Activated CD8-positive, alpha-beta memory T cell treated with anti-CD3 and anti-CD28 coated beads, Interleukin-2, amount 50 U/mL, for 4 hours (primary cell): ENCODE results near the gene CPTP.

ENCODE experiments used
- DNase-seq: peaks from one replicate; pipeline ENCODE4 v3.0.0-alpha.2; 2020

Gene CPTP

GRCh38 chr1:1324524-1325287 is at the start of gene CPTP, which contains the start of gene INTS11:
TSS of gene CPTP (plus strand) at chr1:1324802. CDS start at chr1:1326911, 2,109 bp downstream.
TSS of gene INTS11 (minus strand) at chr1:1324660. CDS start at chr1:1324608, 52 bp downstream.
- DNase-seq = peak; percentile 96

GRCh38 chr1:1274931-1275431 is 49.6 kb upstream of the CPTP start:
- DNase-seq = no peak

GRCh38 chr1:1275836-1276235 is 48.8 kb upstream of the CPTP start:
- DNase-seq = no peak

- DNase-seq = no peak
Measured at GRCh38 chr1:1278620-1279019, 46.0 kb upstream of the CPTP start.

- DNase-seq = no peak
Measured at GRCh38 chr1:1279028-1279427, 45.6 kb upstream of the CPTP start.

GRCh38 chr1:1280782-1281481 is 43.7 kb upstream of the CPTP start:
- DNase-seq = no peak

GRCh38 chr1:1281533-1282321 is 42.9 kb upstream of the CPTP start:
- DNase-seq = no peak

- no peak for DNase-seq
Measured at GRCh38 chr1:1282998-1283397, 41.6 kb upstream of the CPTP start.

- DNase-seq = no peak
Measured at GRCh38 chr1:1283821-1284220, 40.8 kb upstream of the CPTP start.

GRCh38 chr1:1284221-1285101 is 40.1 kb upstream of the CPTP start:
- no peak for DNase-seq

GRCh38 chr1:1285102-1285571 is 39.5 kb upstream of the CPTP start:
- no peak for DNase-seq

GRCh38 chr1:1285611-1286311 is 38.8 kb upstream of the CPTP start:
- no peak for DNase-seq

GRCh38 chr1:1286313-1287261 is 38.0 kb upstream of the CPTP start:
- DNase-seq = no peak

- DNase-seq = no peak
Measured at GRCh38 chr1:1287288-1288110, 37.1 kb upstream of the CPTP start.

GRCh38 chr1:1290238-1290731 is 34.3 kb upstream of the CPTP start:
- DNase-seq = peak; percentile 66

- no peak for DNase-seq
Measured at GRCh38 chr1:1291023-1291528, 33.5 kb upstream of the CPTP start.

GRCh38 chr1:1291548-1292441 is 32.8 kb upstream of the CPTP start:
- DNase-seq = peak; percentile 72

- DNase-seq = no peak
Measured at GRCh38 chr1:1292442-1292779, 32.2 kb upstream of the CPTP start.
